Effector CD8-positive, alpha-beta T cell (primary cell): ENCODE results near the gene PLP2.

Experiments used
- DNase-seq: peaks from one replicate; lab custom pipeline; 2025; lab: John Stamatoyannopoulos, UW

The PLP2 gene

DNA sequence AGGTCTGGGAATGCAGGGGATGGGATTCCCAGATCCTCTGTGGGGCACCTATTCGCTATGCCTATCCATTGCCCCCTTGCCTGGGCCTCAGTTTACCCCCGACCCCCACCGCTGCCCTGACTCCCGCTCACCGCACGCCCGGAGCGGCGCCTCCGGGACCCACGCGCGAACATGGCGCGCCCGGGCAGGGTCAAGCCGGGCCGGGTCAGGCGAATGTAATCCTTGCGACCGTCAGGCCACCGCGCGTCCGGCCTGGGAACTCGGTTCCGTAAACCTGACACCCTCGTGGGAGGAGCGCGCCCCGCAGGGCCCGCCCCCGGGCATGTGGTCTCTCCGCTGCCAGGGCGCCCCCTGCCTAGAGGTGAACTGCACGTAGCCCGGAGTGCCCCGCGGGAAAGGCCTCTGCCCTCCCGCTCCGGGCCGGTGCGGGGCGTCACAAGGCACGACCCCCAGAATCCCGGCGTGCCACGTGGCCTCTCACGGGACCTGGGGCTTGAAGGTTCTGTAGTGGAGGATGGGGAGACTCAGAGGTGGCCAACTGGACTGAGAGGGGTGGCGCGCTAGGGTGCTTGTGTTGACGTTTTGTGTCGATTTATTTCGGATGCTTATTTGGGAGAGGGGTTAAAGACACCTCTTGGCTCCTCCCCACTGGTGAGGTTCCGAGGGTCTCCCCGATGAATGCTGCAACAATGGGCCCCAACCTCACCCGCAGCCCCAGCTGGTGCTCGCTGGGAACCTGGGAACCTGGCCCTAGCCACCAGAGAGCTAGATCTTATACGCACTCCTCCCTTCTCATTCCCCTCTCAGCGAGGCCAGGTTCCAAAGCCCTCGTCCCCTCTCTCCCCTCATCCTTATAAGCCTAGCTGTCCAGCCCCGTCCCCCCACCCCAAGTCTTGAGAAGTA is 14.7 kb downstream of the PLP2 start, which contains the start of gene PRICKLE3:
PRICKLE3 (minus strand) TSS at position 249 of the 903 bp plus-strand sequence; CDS start at position 173, 76 bp downstream.
- peak; percentile 64 for DNase-seq

DNA sequence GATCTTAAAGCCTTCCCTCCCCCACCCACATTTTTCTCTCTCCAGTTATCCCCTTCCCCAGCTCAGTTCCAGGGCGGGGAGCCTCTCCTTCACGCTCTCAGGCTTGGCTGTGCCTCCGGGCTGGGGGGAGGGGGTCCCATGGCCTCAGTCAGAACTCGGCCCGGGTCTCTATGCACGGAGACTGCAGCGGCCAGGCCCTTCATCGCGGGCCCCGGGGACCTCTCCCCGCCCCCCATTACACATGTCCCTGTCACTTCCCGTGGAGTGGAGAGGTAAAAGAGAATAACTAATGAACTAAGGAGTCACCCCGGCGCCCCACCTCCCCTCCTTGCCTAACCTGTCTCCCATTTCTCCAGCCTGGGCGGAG is 15.3 kb downstream of the PLP2 start:
- no peak for DNase-seq

DNA sequence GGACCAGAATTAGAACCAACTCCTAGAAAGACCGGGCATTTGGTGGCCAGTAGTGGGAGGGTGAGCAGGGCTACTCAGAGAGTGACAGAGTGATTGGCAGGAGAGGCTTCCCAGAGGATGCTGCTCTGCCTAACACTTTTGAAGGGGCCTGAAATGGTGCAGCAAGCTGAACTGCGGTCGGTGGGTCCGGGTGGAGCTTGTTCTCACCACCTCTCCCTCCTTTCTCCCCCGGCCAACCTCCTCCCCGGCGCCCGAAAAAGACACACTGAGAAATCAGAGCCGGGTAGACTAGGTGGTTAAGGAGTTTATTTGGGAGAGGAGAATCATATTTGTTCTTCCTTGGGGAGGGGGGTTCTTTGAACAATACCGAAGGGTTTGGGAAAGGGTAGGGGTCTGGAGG is 15.8 kb downstream of the PLP2 start:
- DNase-seq = no peak

DNA sequence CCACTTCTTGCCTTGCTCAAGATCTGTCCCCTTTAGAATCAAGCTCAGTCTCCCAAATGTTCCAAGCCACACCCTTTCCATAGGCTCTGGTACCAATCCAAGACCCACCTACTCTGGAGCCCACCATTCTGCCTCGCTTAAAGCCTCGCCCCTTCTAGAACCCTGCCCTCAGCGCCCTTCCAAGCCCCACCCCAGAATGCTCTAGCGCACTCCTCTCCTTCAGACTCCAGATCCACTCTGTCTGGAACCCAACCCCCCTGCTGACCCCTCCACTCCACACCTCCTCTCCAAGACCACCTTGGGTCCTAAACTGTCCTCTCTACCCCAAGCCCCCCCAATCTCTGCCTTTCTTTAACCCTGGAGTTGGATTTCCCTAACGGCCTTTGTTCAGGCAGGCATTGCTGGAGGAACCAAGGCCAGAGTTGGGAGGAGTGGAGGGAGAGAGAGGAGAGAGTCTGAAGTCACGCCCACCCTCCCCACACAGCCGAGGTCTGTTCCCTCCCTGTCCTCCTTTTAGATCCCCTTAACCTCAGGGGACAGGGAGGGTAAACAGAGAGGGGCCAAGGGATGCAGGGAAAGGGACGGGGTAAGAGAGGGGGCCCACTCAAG is 16.9 kb downstream of the PLP2 start:
- no peak for DNase-seq

DNA sequence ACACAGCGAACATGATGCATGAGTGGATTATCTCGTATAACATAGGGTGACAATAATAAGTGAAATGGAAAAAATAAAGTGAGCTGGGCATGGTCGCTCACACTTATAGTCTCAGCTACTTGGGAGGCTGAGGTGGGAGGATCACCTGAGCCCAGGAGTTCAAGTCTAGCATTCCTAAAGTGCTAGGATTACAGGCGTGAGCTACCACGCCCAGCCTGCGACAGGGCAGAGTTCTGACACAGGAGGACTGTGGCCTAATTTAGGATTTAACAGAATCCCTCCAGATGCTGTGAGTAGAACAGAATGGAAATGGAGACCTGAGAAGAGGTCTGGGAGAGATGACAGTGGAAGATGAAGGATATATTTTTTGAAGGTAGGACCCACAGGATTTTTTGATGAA is 17.9 kb downstream of the PLP2 start:
- no peak for DNase-seq

DNA sequence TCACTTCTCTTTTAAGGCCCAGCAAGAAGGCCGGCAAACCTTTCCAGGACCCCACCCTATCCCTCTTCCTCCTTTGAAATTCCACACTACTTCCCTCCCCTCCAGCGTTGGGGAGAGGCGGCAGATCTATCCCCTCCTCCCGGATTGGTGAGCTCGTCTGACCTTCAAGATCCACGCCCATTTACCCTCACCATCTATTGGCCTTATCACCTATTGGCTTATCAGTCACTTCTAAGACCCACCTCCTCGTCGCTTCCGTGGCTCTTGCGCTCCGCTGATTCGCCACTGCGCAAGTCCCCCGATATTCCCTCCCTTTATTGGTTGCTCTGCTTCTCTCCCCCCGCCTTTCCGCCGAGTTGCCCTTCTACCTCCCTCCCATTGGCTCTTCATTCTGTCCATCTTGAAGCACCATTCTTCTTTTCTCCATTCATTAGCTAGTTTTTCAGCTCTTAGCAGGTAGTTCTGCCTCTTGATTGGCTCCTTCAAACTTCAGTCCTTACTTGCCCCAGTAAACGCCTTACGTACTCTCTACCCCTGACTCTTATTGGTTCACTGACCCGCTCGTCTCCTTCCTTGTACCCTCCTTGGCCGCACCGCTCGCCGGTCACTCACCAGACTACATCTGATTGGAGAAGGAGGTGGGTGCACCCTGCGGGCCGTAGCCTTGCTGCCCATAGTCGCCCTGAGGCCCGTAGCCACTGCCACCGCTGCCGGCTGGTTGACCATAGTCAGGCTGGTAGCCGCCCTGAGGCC is 19.3 kb downstream of the PLP2 start:
- DNase-seq = peak; percentile 73

DNA sequence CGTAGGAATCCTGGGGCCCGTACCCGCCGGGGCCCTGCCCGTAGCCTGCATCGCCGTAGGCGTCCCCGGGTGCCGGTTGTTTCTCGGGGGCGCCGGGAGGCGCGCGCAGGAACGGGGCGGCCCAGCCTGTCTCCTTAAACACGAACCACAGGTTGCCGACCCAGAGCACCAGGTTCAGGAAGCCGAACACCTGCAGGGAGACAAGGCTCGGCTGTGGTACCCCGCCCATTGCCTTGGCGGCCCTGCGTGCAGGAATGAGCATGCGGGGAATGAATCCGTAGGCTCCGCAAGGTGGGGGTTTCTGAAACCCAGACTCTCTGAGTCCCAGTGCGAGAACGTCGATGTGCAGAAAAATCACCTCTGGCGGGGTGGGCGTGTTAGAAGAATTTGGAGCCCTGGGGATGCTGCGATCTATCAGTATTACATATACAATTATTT is 19.9 kb downstream of the PLP2 start:
- no peak for DNase-seq

DNA sequence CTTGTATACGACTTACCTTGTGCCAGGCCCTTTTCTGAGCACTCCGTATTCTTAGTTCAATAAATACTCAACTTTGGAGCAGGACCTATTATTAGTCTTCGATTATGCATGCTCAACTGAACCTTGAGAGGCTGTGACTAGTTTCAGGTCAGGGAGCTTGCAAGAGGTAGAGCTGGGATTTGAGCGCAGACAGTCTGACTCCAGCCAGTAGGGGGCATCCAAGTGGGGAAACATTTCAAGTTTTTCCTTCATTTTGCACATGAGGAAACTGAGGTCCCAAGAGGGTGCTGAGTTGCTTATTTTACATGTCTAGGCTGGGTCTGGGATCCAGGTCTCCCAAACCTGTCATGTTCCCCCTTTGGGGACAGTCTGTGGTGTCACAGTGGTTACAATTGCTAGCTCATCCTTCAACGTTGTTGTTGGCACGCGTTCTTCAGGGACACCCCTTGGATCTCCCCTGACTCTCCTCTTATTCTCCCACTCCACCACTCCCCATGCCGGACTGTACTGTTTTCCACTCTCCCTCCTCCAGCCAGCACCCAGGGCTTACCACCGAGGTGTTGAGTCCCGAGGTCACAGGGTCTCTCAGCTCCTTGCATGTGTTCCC is 21.1 kb downstream of the PLP2 start:
- DNase-seq = no peak

DNA sequence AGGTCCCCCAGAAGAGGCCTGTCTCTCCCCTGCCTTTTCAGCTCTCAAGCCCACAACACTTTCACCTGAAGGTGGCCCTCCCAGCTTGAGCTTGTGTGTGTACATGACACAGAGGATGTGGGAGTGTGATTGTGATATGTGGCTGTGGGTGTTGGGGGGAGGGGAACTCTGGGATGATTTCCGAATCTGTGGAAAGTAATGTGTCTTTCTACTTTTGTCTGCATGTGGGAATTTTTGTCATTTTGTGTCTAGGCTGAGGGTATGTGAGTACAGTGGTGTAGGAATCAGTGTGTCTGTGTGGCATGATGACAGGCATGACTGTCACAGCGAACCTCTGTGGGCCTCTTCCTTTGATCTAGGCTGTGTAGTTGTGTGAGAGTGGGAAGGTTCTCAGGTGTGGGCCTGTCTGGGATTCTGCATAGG is 21.9 kb downstream of the PLP2 start:
- no peak for DNase-seq

DNA sequence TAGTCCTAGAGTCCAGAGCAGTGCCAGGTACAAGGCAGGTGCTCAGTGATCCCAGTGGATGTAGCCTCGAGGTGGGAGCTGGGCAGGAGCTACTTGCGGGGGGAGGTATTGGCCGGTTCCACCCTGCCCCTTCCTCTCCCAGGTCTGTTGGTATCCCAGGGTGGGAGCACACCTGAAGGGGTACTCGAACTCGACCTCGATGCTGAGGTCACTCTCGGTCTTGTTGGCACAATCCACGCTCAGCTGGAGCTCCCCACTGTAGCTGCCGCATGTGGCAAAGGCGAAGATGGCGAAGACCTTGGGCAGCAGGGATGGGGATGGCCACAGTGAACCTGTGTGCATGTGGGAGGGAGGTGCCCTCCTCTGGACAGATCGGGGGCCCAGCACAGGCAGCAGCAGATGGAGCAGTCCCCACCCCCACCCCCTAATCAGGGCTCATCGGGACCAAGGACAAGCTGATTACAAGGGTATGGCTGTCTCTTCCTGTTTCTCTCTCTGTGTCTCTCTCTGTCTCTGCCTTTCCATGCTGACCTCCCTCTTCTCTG is 25.9 kb downstream of the PLP2 start:
- no peak for DNase-seq

DNA sequence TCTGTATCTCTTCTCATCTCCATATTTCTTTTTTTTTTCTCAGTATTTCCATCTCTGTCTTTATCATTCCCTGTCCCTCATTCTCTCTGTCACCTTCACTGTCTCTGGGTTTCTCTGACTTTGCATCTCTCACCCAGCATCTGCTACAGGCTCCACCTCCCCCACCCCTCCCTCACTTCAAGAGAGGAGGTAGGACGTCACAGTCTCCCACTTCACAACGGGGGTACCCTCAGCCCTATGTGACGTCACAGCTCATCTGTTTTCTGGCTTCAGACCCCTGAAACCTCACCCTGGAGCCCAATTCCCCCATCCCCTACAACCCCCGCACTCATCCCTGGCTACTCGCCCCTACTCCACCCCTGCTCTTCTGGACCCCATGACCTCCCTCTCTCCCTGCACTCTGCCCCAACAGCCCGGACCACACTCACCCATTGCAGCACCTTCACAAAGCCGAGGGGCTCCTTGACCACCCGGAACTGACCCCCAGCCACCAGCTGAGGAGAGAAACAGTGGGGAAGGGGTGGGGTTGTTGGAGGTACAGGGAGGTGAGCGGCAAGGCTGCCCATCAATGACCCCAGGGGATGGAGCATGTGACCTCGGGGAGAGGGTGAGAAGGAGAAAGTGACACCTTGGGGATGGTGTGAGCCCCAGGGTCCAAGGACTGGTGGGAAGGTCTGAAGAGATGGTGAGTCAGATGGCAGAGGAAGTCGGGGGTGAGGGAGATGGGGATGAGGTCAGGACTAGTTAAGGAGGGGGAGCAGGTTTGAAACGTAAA is 27.0 kb downstream of the PLP2 start:
- DNase-seq = no peak

DNA sequence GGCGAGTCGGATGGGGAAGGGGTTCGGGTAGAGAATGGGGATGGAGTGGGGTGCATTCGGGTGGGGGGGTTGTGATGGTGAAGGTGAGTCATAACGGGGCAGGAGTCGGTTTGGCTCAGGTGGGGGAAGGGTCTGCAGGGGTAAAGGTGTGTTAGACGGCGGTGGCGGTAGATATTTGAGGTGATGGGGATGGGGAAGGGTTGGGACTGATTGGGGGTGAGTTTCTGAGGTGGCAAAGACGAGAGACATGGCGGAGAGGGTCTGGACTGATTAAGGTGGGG is 27.6 kb downstream of the PLP2 start:
- DNase-seq = no peak

DNA sequence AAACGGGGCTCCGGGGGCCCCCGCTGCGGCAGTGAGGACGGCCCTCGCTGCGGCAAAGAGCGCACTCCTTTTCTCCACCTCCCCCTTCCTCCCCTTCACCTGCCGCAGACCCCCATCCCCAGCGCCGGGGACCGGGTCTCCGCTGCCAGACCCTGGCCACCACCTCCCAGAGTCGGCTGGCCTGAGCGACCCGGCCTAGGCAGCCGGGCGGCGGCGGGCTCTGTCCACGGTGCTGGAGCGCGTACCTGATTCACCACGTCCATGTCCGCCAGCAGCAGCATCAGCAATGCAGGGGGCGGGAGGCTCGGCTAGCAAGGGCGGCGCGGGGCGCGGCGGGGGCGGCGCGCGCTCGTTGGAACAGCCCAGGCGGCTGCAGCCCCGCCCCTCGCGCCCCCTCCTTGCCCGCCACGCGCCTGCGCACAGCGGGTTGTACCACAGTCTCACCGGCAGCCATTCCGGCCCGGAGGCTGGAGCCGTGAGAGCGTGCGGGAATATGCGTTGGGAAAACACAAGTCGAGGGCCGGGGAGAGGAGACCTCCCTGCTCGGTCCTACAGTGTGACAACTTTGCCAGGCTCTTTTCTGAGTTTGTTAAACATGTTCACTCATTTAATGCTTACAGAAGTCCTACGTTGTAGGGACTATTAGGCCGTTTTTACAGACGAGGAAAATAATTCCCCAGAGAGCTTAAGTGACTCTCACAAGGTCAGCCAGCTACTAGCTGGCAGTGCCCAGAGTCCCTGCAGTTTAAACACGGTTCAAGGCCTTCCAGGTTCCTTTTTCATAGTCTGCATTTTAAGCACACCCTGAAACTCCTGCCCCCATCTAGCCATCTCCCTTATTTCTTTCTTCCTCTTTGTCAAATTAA is 28.4 kb downstream of the PLP2 start, which contains the start of gene SYP:
SYP (minus strand) TSS at position 288 of the 866 bp plus-strand sequence; CDS start at position 281, 7 bp downstream.
- peak; percentile 81 for DNase-seq

DNA sequence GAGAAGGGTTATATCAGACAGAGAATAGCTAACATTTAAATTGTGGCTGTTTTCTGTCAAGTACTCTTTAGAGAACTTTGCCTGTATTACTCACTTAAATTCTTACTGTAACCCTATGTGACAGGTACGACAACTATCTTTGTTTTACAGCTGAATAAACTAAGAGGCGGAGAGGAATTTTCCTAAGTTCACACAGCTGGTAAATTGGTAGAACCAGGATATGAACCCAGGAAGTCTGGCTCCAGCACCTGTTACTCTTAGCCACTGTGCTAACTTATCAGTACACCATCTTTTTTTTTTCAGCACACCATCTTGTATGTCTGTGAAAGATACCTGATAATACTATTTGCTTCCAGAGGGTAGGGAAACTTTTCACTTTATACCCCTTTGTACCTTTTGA is 30.3 kb downstream of the PLP2 start:
- DNase-seq = no peak

DNA sequence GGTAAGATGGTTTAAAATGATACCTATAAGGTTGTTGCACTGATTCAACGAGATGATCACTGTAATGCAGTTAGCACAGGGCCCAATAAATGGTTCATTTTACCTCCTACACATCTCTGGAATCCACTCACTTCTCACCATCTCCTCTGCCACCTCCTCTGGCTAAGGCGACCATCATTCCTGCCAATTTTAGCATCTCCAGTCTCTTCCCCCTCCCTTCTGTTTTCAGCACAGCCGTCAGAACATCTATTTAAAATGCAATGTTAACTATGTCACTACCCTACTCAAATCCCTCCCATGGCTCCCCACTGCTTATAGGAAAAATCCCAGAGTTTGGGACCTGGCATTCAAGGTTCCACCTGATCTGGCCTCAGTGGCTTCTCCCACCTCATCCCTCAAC is 31.8 kb downstream of the PLP2 start:
- DNase-seq = no peak

DNA sequence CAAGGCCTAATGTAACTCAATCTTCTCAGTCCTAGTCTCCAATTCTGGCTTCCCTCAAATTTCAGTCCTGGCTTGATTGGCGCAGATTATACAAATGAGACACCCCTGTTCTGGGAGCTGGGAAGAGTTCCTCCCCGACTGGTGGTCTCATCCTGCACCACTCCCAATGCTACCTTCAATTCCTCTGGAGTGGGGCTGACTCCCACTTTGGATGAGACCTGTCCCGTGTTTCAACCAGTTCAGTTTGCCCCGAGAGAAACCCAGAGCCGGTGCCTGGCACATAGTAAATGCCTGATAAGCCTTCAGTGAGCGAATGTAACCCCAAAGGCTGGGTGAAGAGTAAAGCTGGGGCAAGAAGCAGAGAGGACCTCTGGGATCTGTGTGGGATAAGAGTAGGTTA is 32.3 kb downstream of the PLP2 start:
- no peak for DNase-seq

DNA sequence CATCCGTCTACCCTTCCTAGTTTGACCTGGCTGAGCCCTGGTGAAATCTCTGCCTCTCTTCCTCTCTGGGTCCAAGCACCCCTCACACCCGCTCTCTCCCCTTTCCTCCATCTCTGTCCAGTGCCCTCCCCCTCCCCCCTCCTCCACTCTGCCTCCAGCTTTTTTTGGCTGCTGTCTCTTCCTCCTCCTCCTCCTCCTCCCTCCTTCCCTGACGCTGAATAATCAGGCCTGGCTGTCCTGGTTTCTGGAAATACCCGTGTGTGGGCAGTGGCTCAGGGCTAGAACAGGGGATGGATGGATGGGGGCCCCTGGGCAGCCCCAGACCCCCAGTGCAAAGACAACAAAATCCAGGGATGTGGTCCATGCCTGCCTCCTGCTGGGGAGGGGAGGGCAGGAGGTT is 33.0 kb downstream of the PLP2 start:
- DNase-seq = no peak

DNA sequence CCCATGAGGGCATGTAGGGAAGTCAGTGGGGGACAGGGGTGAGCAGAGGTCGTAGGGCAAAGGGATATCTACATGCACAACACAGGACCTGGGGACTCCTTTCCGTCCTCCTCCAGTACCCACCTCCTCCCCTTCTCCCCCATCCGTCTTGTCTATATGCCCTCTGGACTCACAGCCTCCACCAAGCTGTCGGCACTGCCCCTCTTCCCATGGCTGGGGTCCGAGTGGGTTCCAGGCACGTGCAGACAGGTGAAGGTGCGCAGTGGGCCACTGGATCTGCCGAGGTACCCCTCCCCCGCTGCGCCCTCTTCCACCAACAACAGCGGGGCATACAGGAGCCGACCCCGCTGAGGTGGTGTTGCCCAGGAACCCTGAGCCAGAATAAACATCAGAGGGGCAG is 33.7 kb downstream of the PLP2 start:
- DNase-seq = no peak

DNA sequence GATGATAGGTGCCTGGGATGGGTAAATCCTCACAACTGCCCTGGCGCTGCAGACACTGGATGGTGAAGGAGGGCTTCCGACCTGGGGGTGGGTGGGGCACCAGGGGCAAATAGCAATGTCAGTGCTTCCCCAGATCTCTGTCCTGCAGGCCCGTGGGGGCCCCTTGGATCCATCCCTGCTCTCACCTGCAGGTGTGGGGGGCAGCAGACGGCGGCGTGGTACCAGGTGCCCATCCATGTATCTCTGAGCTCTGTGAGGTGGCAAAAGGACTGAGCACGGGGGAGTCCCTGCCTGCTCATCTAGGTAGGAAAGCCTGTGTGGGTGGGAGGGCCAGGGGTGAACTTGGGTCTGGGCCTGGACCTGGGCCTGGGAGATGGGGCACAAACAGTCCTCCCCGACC is 34.8 kb downstream of the PLP2 start:
- no peak for DNase-seq

DNA sequence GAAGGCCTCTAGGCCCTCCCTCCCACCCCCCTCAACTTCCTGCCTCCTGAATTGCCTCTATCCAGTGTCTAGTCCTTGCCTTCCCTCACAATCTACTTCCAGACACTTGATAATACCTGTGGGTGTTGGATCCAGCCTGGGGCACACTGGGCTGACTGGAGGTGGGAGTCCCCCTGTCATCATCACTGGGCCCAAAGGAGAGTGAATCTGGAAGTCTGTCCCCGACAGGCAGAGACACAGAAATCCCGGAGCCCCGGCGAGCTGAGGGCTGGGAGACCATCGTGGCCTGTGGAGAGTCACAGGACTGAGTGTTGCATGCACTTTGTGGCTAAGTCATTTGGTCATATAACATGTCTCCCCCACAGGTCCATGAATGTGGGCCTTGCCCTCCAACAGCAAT is 36.7 kb downstream of the PLP2 start:
- no peak for DNase-seq
